GM19193 (cell line): ENCODE data around the gene LRRK1.

Experiments
- POLR2A ChIP-seq: IDR thresholded peaks from 4 replicates; pipeline ENCODE4 v1.6.1; 2011; ENCODE audit not compliant: insufficient read depth, insufficient read length; ENCODE audit errors: extremely low read depth

LRRK1 gene

DNA sequence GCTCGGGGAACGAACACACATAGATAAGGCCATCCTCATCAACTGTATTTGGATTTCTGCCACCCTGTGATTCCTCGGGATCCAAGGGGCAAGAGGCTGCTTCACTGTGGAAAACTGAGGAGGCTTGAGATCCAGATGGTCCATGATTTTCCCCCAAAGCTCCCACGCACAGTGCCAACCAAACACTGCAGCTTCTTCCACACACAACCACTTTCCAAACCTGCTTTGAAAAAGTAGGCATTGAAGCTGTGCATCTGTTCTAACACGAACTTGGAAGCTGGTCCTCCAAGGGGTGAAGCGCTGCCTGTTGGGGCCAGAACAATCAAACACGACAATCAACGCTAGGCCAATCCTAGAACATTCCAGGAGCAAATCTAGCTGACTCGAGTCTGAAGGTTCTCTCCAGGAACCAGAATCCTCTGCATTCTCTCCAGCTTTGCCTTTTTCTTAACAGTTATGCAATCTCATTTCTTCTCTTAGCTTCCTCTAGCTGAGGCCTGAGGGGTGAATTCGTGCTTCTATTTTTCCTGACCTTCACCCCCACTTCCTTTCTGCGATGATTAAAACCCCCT, 104.4 kb downstream of the LRRK1 start:
- TF ChIP-seq POLR2A, result no peak

DNA sequence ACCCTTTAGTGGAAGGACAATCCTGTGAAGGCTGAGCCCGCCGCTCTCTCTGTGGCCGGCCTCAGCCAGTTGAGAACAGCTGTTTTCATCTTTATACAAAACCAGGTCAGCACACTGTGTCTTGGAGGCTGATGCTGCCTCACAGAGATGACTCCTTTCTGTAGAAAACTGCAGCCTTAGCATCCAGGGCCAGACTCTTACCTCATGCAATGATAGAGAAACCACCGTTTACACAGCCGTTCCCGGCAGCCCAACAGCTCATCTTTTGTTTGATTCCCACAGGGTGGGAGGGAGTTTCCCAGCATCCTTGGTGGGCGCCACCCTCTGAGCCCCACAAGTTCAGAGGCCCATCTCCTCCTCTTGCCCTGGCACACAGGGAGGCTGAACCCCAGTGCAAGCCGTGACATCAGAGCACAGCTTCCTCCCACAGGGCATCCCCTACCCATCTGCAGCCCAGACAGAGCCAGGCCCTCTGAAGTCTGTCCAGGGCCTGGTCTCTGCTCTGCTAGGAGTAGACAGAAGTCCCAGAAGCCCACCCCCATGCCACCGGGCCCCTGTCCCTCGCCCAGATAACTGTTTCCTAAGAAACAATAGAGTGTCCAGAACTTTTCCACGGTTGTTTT, 105.0 kb downstream of the LRRK1 start:
- TF ChIP-seq POLR2A, result no peak

- no peak for TF ChIP-seq POLR2A
These were observed 105.7 kb downstream of the LRRK1 start for GRCh38 chr15:101024706-101025500.

GRCh38 chr15:101025501-101025885, 106.3 kb downstream of the LRRK1 start:
- no peak for TF ChIP-seq POLR2A

- TF ChIP-seq POLR2A, result no peak
These were observed 106.9 kb downstream of the LRRK1 start for GRCh38 chr15:101025896-101026631.

GRCh38 chr15:101026656-101027272, 107.6 kb downstream of the LRRK1 start:
- no peak for TF ChIP-seq POLR2A

DNA sequence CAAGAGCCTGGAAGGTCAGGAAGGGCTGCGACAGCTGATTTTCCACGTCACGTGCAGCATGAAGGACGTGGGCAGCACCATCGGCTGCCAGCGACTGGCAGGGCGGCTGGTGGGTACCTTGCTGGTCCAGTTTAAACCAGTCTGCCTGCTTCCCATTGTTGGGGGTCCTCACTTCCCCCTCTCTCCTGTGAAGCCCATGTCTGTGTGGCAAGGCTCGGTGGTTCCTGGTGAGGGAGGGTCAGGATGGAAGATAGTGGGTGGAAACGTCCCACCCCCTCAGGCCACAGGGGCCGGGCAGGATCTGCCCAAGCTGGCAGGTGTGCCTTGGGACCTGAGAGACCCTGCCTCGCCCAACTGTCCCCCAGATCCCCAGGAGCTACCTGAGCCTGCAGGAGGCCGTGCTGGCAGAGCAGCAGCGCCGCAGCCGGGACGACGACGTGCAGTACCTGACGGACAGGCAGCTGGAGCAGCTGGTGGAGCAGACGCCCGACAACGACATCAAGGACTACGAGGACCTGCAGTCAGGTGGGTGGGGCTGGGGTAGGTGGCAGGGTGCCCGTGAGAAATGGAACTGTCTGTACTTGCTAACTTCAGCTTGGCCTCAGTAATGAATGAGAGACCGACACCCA, 108.2 kb downstream of the LRRK1 start:
- TF ChIP-seq POLR2A, result no peak

DNA sequence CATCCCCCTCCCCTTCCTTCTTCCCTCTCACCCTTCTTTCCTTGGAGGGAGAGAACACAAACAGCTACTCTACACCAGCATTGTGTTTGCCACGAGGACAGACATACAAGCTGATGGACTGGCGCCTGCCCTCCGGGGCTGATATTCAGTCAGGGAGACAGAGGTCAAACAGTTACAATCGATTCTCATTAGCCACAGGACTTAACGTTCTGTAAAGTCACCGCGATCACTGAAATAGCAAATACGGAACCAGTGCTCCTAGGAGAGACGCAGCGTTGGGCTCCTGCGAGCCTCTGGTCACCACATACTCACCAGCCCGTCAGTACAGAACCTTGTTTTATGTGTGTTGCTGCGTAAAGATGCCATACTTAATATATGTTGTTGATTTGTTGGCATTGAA, 108.8 kb downstream of the LRRK1 start:
- no peak for TF ChIP-seq POLR2A

- no peak for TF ChIP-seq POLR2A
These were observed 109.2 kb downstream of the LRRK1 start for GRCh38 chr15:101028321-101028720.

- TF ChIP-seq POLR2A, result no peak
These were observed 109.7 kb downstream of the LRRK1 start for GRCh38 chr15:101028772-101029438.

- TF ChIP-seq POLR2A, result no peak
These were observed 111.0 kb downstream of the LRRK1 start for GRCh38 chr15:101029971-101030661.

DNA sequence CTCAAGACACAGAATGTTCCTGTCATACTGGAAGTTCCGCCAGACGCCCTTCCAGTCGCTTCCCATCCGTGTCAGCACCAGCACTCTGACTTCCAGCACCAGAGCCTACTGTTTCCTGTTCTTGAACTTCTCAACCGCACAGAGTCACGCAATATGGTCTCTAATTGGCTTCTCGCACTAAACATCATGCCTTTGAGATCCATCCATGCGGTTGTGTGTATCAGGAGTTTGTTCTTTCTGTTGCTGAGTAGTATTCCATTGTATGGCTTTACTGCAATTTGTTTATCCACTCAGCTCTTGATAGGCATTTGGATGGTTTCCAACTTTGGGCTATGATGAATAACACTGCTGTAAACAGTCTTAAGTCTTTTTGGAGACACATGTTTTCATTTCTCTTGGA, 112.1 kb downstream of the LRRK1 start:
- no peak for TF ChIP-seq POLR2A

- TF ChIP-seq POLR2A, result no peak
These were observed 114.6 kb downstream of the LRRK1 start for GRCh38 chr15:101033801-101034200.

GRCh38 chr15:101035611-101036010, 116.5 kb downstream of the LRRK1 start:
- no peak for TF ChIP-seq POLR2A

DNA sequence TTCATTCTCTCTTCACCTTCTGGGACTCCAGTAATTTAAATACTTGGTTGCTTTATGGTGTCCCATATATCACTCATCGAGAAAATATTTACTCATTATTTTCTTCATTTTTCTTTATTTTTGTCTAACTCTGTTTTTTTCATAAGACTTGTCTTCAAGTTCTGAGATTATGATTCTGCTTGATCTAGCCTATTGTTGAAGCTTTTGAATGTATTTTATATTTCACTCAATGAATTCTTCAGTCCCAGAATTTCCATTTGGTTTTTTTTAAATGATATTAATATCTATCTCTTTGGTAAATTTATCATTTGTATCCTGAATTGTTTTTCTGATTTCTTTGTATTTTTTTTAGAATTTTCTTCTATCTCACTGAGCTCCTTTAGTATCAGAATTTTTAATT, 117.0 kb downstream of the LRRK1 start:
- TF ChIP-seq POLR2A, result no peak
